K562 (cell line): ENCODE measurements around the gene ZCCHC8. TPM values are rescaled to one million over a fixed set of nuclear protein-coding genes. Genes with fewer than 3 reads are reported as not detected.

Experiments used
- ETV5 ChIP-seq: sonication (generic); formaldehyde crosslinking; IDR thresholded peaks from 2 replicates; pipeline ENCODE4 v1.4.0; 2020; ENCODE audit warnings: low read depth, mild to moderate bottlenecking, missing genetic modification reagents
- FOXA1 ChIP-seq: fragments of 450-650 bp; IDR thresholded peaks from 2 replicates; pipeline ENCODE4 v1.6.1; 2016; ENCODE audit warnings: mild to moderate bottlenecking, borderline replicate concordance
- HLTF ChIP-seq: fragments of 450-650 bp; IDR thresholded peaks from 2 replicates; pipeline ENCODE4 v1.6.1; 2016
- LCOR ChIP-seq: sonication (generic); formaldehyde crosslinking; IDR thresholded peaks from 2 replicates; pipeline ENCODE4 v1.8.0; 2022; ENCODE audit warnings: mild to moderate bottlenecking, missing genetic modification reagents
- MAFK ChIP-seq: IDR thresholded peaks from 2 replicates; pipeline ENCODE4 v1.6.1; 2011; ENCODE audit warnings: low read length, improper control_type of control experiment
- MAZ ChIP-seq, 2 experiments: fragments of 450-650 bp in 1 of 2; sonication (generic) in 1 of 2; formaldehyde crosslinking; IDR thresholded peaks in 1 of 2; conservative IDR thresholded peaks in 1 of 2; 2 replicates each; pipeline versions ENCODE4 v1.4.0 to v1.5.0; 2020; ENCODE audit warnings: mild to moderate bottlenecking in 1 of 2, missing genetic modification reagents in 1 of 2
- NCOA4 ChIP-seq: fragments of 450-650 bp; IDR thresholded peaks from 2 replicates; pipeline ENCODE4 v1.6.1; 2018; ENCODE audit warnings: mild to moderate bottlenecking; ENCODE audit not compliant: partially characterized antibody
- NFRKB ChIP-seq: fragments of 450-650 bp; IDR thresholded peaks from 2 replicates; pipeline ENCODE4 v1.6.1; 2016; ENCODE audit warnings: low read depth
- NUFIP1 ChIP-seq: fragments of 450-650 bp; IDR thresholded peaks from 2 replicates; pipeline ENCODE4 v1.6.1; 2018; ENCODE audit not compliant: partially characterized antibody
- PML ChIP-seq: IDR thresholded peaks from 2 replicates; pipeline ENCODE4 v1.6.1; 2012; ENCODE audit warnings: low read length, inconsistent platforms
- POLR2G ChIP-seq: fragments of 200-400 bp; formaldehyde crosslinking; IDR thresholded peaks from 2 replicates; pipeline ENCODE4 v1.6.1; 2017; ENCODE audit warnings: low read depth, mild to moderate bottlenecking, antibody characterized with exemption, low read length, moderate library complexity
- POLR3A ChIP-seq: IDR thresholded peaks from 2 replicates; pipeline ENCODE4 v1.6.1; 2011; ENCODE audit warnings: borderline replicate concordance, mild to moderate bottlenecking, moderate library complexity; ENCODE audit not compliant: insufficient read length, insufficient read depth; ENCODE audit errors: extremely low read depth
- RNF2 ChIP-seq: sonication (generic); IDR thresholded peaks from 2 replicates; pipeline ENCODE4 v1.6.1; 2016
- SAFB2 ChIP-seq: fragments of 200-400 bp; formaldehyde crosslinking; IDR thresholded peaks from 2 replicates; pipeline ENCODE4 v1.6.1; 2018; ENCODE audit warnings: borderline replicate concordance, low read length, low read depth, moderate library complexity; ENCODE audit not compliant: severe bottlenecking
- SLC30A9 ChIP-seq: fragments of 250-450 bp; sonication (Bioruptor Pico); IDR thresholded peaks from 2 replicates; pipeline ENCODE4 v1.8.0; 2022; ENCODE audit warnings: mild to moderate bottlenecking, moderate library complexity
- YBX1 ChIP-seq: fragments of 450-650 bp; IDR thresholded peaks from 2 replicates; pipeline ENCODE4 v1.7.1; 2016; ENCODE audit warnings: mild to moderate bottlenecking
- ZNF239 ChIP-seq: fragments of 250-450 bp; sonication (Bioruptor Pico); IDR thresholded peaks from 2 replicates; pipeline ENCODE4 v1.4.0; 2020; ENCODE audit warnings: mild to moderate bottlenecking
- ZNF316 ChIP-seq: fragments of 450-650 bp; IDR thresholded peaks from 2 replicates; pipeline ENCODE4 v1.6.1; 2016
- ZNF561 ChIP-seq: fragments of 450-650 bp; formaldehyde crosslinking; conservative IDR thresholded peaks from 2 replicates; pipeline ENCODE4 v1.4.0; 2020; ENCODE audit warnings: mild to moderate bottlenecking, moderate library complexity
- ZNF717 ChIP-seq: fragments of 250-450 bp; sonication (Bioruptor Pico); IDR thresholded peaks from 2 replicates; pipeline ENCODE4 v1.5.0; 2021
- ZNF778 ChIP-seq: fragments of 450-650 bp; formaldehyde crosslinking; IDR thresholded peaks from 2 replicates; pipeline ENCODE4 v1.4.0; 2020; ENCODE audit warnings: mild to moderate bottlenecking, moderate library complexity
- polyA plus RNA-seq, 8 experiments: library from polyadenylated mRNA; depleted of rRNA in 4 of 8; stranded (reverse) in 5 of 8; unstranded in 3 of 8; fragments of >200 nt; fragmentation: Nextera tagmentation in 2 of 8; fragmentation: Illumina TruSeq in 1 of 8; extraction: Ambion mirVana in 2 of 8; extraction: Trizol in 1 of 8; gene quantifications; 2 replicates each; pipeline versions ENCODE4 v1.2.1 to v1.2.3, GENCODE V29; 2011 to 2014; ENCODE audit warnings: inconsistent platforms in 1 of 8, missing spikeins in 1 of 8
- total RNA-seq, 7 experiments: library from RNA; depleted of rRNA in 6 of 7; stranded (reverse); fragments of >200 nt in 6 of 7; fragmentation: Illumina TruSeq in 2 of 7; extraction: Trizol in 2 of 7; gene quantifications; 2 replicates each; pipeline versions ENCODE4 v1.2.1 to v1.2.3, GENCODE V29; 2011 to 2021; ENCODE audit warnings: low replicate concordance in 1 of 7
- TF ChIP-seq, protein P1 (sequence below), 2 experiments: IDR thresholded peaks; 2 replicates each; pipeline ENCODE4 v1.6.1; 2011; ENCODE audit warnings: borderline replicate concordance in 1 of 2, control low read depth in 1 of 2, low read depth in 1 of 2, low read length in 1 of 2, mild to moderate bottlenecking in 1 of 2, mixed read lengths in 1 of 2, moderate library complexity in 1 of 2; ENCODE audit not compliant: insufficient read depth in 1 of 2, insufficient read length in 1 of 2, poor library complexity in 1 of 2, severe bottlenecking in 1 of 2; ENCODE audit errors: extremely low read depth in 1 of 2
- TF ChIP-seq, protein P2 (sequence below): fragments of 250-450 bp; sonication (Bioruptor Pico); IDR thresholded peaks from 2 replicates; pipeline ENCODE4 v1.5.0; 2020; ENCODE audit warnings: mild to moderate bottlenecking
- TF ChIP-seq, protein P3 (sequence below): sonication (generic); formaldehyde crosslinking; IDR thresholded peaks from 2 replicates; pipeline ENCODE4 v1.8.0; 2023; ENCODE audit warnings: mild to moderate bottlenecking, missing genetic modification reagents
- TF ChIP-seq, protein P4 (sequence below), 2 experiments: IDR thresholded peaks; 2 replicates each; pipeline ENCODE4 v1.6.1; 2012; ENCODE audit warnings: improper control_type of control experiment in 2 of 2, low read depth in 2 of 2, low read length in 2 of 2, borderline replicate concordance in 1 of 2

The ZCCHC8 gene
- total and polyA plus RNA-seq, 9 of the 15 experiments (the other 6 are each of a cell fraction or from before 2014, with no cell fraction given), result 14.8 to 50.9 (median 34.1) TPM

DNA sequence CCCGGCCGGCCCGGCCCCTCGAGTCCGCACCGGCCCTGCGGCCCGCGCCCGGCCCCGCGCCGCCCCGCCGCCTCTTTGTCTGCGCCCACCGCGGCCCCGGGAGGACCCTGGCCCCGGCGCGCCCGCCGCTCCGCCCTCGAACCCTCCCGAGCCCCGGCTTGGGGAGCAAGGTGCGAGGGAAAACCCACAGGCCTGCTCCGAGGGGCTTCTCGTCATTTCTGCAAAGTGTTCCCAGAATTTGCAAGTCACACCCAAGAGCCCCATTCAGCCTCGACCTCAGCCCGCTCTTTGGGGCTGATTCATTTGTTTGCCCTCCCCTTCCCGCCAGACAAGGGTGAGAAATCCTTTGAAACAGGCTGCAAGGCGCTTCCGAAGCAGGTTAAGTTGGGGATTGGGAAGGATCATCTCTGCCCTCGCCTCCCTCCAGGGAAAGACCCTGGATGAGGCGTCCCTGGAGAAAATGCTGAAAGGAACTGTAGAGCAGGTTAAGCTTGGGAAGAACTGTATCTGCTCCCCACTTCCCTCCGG is 77.9 kb downstream of the ZCCHC8 start (continued):
- TF ChIP-seq, protein P1, sequence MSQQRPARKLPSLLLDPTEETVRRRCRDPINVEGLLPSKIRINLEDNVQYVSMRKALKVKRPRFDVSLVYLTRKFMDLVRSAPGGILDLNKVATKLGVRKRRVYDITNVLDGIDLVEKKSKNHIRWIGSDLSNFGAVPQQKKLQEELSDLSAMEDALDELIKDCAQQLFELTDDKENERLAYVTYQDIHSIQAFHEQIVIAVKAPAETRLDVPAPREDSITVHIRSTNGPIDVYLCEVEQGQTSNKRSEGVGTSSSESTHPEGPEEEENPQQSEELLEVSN (IDR thresholded peaks at IDR 0.05; ENCODE audit: borderline replicate concordance in 1 of 2, extremely low read depth in 1 of 2, insufficient read depth in 1 of 2, insufficient read length in 1 of 2, low read depth in 1 of 2, low read length in 1 of 2, poor library complexity in 1 of 2, severe bottlenecking in 1 of 2), result peak; percentile 55 to 83
- TF ChIP-seq NCOA4 (no peak), POLR2G (no peak), MAZ (CRISPR knock-in tag; conservative IDR thresholded peaks at IDR 0.05 in 1 of 2, IDR thresholded peaks at IDR 0.05 in 1 of 2) (0 out of 4 replicates have a peak, but pooled peaks of 1 of the 2 experiments have one; percentile 8), SLC30A9 (CRISPR knock-in tag) (no peak), NFRKB (peak; percentile 45; the same call in 1 of the 2 replicates), FOXA1 (no peak), NUFIP1 (no peak), PML (no peak), YBX1 (no peak), ZNF239 (no peak), MAFK (no peak), HLTF (no peak), LCOR (CRISPR knock-in tag) (0 out of 2 replicates have a peak, but pooled peaks have one; percentile 38), ETV5 (peak; percentile 1; the same call in 1 of the 2 replicates), RNF2 (no peak), ZNF561 (CRISPR knock-in tag) (no peak), ZNF778 (CRISPR knock-in tag) (no peak), POLR3A (no peak), ZNF316 (peak; percentile 75), ZNF717 (no peak), SAFB2 (no peak)
- TF ChIP-seq, protein P2, sequence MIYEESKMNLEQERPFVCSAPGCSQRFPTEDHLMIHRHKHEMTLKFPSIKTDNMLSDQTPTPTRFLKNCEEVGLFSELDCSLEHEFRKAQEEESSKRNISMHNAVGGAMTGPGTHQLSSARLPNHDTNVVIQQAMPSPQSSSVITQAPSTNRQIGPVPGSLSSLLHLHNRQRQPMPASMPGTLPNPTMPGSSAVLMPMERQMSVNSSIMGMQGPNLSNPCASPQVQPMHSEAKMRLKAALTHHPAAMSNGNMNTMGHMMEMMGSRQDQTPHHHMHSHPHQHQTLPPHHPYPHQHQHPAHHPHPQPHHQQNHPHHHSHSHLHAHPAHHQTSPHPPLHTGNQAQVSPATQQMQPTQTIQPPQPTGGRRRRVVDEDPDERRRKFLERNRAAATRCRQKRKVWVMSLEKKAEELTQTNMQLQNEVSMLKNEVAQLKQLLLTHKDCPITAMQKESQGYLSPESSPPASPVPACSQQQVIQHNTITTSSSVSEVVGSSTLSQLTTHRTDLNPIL (CRISPR knock-in tag), result no peak
- TF ChIP-seq, protein P3, sequence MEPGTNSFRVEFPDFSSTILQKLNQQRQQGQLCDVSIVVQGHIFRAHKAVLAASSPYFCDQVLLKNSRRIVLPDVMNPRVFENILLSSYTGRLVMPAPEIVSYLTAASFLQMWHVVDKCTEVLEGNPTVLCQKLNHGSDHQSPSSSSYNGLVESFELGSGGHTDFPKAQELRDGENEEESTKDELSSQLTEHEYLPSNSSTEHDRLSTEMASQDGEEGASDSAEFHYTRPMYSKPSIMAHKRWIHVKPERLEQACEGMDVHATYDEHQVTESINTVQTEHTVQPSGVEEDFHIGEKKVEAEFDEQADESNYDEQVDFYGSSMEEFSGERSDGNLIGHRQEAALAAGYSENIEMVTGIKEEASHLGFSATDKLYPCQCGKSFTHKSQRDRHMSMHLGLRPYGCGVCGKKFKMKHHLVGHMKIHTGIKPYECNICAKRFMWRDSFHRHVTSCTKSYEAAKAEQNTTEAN (CRISPR knock-in tag), result no peak
- TF ChIP-seq, protein P4, sequence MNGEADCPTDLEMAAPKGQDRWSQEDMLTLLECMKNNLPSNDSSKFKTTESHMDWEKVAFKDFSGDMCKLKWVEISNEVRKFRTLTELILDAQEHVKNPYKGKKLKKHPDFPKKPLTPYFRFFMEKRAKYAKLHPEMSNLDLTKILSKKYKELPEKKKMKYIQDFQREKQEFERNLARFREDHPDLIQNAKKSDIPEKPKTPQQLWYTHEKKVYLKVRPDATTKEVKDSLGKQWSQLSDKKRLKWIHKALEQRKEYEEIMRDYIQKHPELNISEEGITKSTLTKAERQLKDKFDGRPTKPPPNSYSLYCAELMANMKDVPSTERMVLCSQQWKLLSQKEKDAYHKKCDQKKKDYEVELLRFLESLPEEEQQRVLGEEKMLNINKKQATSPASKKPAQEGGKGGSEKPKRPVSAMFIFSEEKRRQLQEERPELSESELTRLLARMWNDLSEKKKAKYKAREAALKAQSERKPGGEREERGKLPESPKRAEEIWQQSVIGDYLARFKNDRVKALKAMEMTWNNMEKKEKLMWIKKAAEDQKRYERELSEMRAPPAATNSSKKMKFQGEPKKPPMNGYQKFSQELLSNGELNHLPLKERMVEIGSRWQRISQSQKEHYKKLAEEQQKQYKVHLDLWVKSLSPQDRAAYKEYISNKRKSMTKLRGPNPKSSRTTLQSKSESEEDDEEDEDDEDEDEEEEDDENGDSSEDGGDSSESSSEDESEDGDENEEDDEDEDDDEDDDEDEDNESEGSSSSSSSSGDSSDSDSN (IDR thresholded peaks at IDR 0.05; ENCODE audit: borderline replicate concordance in 1 of 2, low read depth in 2 of 2, low read length in 2 of 2), result peak; percentile 20 to 63; a peak in 1 of 4 replicates
